RPMI7951 (cell line): ENCODE results near the gene PTPRN2. TPM values are rescaled to one million over a fixed set of nuclear protein-coding genes. Genes with fewer than 3 reads are reported as not detected.

Experiments used
- DNase-seq: peaks from one replicate; pipeline ENCODE4 v3.0.0-alpha.2; 2012; ENCODE audit warnings: low read depth
- total RNA-seq: library from RNA; depleted of rRNA; stranded (reverse); fragments of >200 nt; shearing (Covaris generic); gene quantifications from 2 replicates; pipeline ENCODE4 v1.2.3, GENCODE V29; 2014

PTPRN2 gene
- total RNA-seq, 1 experiment from 2014 or later, result 9.0 TPM

DNA sequence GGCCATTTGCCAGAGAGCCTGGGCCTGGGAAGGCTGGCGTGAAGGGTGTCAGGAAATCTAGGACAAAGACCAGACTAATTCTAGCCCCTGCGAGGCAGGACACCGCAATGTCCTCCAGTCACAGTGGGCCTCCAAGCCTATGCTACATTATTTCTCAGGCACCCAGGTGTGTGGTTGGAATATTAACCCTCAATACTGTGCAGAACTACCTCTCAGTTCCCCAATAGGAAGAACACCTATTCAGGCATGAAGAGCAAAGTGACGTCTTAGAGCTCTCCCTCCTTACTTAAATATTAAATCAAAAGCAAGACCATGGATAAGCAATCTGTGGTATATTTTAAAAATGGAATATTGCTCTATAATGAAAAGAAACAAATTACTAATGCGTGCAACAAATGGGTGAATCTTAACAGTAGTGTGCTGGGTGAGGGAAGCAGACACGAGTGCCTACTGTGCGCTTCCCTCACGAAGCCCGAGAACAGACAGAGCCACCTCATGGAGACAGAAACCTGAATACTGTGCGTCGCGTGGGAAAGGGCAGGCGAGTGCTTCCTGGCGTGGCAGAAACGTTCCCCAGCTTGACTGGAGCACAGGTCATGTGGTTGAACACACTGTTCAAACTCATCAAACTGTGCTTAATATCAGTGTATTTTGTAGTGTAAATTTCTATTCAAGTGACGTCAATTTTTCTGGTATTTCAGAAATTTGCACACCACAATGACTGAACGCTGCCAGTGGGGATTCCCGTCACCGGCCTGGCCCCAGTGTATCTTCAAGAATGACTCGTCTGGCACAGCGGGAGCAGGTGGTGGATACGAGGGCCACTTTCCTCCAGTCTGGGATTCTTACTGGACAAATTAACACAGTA is 15.5 kb upstream of the PTPRN2 start:
- peak; percentile 28 for DNase-seq

DNA sequence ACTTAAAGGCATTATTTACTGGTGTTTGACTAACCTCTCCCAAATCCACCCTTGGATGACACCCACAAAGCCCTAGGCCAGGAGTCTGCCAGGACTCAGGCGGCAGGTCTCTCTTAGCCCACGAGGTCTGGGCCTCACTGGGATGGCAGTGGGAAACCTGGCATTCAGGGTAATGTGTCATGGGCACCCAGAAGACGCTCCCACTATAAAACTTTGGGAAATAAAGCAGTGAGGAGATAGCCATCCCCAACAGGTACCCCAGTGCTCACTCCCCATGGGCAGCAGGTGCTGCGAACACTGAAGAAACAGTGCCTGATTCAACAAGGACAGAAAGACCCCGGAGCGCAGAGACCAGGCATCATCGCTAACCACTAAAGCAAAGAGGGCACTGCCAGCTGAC is 14.4 kb upstream of the PTPRN2 start:
- no peak for DNase-seq

DNA sequence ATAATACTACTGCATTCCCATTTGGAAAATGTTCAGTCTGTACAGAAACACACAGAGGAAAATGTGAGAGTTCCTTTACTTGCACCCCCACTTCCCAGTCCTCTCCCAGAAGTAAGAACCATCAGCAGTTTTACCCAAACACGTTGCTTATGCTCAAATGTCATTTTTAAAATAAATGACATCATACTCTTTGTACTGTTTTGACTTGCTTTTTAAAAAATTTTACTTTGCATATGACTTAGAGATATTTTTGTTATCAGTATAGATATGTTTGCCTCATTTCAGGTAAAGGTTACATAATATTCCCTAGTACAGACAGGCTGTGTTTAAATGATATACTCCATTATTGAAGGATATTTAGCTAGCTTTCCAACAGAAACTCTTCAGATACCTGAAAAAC is 13.5 kb upstream of the PTPRN2 start:
- no peak for DNase-seq

DNA sequence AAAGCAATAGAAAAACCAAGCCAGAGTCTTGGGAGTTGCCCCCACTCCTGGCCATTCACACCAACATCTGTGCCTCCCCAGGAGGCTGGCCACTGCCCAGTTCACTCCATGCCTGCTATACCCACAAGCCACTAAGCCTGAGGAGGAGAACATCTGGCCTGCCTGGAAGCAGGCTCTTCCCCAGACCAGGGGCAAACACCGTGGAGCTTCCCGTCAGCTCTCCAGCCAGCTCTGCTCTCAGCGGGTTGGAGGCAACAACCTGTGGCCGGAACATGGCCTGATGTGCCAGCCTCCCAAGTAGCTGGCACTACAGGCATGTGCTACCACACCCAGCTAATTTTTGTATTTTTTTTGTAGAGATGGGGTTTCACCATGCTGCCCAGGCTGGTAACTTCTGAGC is 9.1 kb upstream of the PTPRN2 start:
- no peak for DNase-seq

DNA sequence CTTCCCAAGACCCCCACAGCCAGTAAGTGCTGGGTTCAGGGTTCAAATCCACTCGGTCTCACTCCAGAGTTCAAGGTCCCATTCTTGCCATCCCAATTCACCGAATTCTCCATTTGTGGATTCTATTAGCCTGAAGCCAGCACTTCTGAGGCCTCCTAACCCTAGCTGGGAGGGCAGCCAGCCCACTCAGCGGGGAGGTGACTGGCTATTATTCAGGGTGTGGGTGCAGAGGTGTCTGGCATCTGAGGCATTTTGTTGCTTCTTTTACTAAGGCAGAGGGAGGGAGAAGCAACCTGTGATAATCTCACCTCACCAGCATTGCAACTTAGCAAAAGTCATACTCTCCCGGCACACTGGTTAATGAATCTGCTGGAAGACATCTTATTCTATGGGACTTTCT is 8.7 kb upstream of the PTPRN2 start:
- no peak for DNase-seq

DNA sequence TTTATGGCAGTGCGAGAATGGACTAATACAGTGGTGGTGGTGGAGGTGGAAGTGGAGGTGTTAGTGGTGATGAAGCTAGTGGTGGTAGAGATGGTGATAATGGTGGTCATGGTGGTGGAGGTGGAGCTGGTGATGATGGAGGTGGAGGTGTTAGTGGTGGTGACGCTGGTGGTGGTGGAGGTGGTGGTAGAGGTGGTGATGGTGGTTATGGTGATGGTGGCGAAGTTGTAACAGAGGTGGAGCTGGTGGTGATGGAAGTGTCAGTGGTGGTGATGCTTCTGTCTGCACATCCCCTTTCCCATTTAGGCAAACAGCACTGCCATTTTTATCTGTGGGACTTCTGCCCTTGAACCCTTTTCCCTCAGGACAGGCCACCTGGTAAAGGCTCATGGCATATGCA is 7.4 kb upstream of the PTPRN2 start:
- peak; percentile 28 for DNase-seq

DNA sequence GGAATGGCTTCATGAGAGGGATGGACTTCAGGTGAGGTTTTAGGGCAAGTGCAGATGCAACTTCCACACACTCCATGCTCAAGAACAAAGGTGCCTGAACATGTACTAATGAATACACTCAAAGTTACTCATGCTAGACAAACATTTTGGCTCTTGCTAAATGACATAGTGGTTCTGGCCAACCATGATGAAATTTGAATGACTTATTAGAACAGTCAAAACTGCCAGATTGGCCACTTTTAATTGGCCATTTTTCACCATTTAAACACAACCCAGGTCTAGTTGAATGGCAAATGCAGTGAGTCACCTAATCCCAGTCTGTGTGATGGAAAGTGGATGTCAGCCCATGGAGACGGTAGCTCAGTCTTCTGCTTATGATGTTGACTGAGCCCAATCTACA is 4.9 kb upstream of the PTPRN2 start:
- no peak for DNase-seq

DNA sequence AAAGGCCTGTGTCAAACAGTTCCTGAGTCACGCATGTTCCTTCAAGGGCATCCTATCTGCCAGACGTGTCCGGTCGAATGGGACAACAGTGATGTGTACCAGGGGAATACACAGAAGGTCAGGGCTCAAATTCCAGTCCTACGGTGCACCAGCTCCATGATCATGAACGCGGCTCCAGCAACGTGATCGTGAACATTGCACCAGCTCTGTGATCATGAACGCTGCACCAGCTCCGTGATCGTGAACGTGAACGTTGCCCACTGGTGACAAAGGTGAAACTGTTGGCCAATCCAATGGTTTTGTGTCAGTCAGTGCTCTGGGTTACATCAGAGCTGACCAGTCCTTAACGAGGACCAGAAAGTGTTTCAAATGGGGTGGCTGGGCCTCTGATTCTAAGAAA is 4.3 kb upstream of the PTPRN2 start:
- DNase-seq, result no peak

DNA sequence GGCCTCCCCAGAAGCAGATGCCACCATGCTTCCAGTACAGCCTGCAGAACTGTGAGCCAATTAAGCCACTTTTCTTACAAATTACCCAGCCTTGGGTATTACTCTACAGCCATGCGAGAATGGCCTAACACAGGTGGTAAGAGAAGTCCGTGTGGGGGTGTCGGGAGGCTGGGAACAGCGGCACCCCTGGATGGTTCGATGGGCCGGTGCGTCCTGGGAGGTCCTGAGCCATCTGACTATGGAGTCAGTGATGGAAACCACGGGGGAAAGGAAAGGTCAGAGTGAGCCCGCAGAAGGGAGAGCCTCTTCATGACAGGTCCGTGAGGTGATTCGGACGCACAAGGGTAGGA is 2.5 kb upstream of the PTPRN2 start:
- DNase-seq, result no peak

DNA sequence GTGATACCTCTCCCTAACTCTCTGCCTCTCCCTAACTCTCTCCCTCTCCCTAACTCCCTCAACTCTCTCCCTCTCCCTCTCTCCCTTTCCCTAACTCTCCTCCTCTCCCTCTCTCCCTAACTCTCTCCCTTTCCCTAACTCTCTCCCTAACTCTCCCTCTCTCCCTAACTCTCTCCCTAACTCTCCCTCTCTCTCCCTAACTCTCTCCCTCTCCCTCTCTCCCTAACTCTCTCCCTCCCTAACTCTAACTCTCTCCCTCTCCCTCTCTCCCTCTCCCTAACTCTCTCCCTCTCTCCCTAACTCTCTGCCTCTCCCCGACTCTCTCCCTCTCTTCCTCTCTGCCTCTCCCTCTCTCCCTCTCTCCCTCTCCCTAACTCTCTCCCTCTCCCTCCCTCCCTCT is 2.0 kb upstream of the PTPRN2 start:
- DNase-seq, result no peak

DNA sequence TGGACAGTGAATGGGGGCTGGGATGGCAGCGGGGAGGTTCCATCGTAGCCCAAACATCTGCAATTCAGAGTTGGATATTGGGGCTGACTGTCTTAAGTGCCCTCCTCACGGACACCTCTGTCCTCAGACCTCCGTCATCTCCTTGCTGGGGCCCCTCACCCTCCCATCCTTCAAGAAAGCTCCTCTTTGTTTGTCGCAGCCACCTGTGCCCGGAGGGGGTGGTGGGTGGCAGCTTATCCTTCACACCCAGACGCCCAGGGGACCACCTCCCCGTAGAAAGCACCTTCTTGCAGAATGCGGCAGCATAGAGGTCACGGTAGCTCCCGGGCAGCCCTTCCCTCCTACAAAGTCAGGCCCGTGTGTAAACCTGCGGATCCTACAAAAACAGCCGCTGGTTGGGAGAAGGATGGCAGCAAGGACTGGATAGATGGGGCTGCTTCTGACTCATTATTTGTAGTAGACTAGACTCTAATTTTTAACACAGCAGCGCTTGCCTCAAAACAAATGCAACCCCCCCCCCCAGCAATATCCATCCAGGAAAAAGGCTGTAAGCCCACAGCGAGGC is 1.3 kb upstream of the PTPRN2 start:
- DNase-seq, result no peak

DNA sequence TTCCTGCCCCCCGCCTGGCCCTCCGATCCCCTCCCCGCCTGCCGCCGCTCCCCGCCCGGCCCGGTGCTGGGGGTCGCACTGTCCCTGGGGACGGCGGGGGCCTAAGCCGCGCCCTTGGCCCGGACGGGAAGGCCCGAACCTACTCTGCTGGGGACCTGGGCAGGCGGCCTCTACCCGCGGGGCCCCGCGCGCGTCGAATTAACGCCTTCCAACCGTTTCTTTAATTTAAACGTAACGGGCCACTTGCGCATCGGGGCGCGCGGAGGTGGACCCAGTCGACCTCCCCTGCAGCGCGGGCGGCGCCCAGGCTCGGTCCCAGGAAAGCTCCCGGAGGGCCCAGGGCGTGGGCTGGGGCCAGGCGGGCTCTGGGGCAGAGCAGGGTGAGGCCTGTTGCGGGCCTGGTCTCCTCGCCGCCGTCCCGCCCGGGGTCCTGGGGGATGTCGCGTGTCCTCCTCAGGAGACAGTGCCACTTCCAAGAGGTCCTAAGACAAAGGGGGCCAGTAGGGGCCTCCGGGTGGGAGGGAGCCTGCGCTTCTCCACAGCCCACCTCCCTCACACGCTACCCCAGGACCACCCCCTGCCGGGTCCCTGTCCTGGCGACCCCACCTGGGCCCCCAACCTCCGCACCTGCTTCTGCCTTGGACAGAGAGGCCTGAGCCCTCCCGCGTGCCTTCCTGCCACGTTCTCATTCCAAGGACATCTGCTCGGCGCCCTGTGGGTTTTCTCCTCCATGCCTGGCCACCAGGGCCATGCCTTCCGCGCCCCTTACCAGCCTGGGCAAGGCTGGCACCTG is 658 bp upstream of the PTPRN2 start:
- DNase-seq, result no peak

DNA sequence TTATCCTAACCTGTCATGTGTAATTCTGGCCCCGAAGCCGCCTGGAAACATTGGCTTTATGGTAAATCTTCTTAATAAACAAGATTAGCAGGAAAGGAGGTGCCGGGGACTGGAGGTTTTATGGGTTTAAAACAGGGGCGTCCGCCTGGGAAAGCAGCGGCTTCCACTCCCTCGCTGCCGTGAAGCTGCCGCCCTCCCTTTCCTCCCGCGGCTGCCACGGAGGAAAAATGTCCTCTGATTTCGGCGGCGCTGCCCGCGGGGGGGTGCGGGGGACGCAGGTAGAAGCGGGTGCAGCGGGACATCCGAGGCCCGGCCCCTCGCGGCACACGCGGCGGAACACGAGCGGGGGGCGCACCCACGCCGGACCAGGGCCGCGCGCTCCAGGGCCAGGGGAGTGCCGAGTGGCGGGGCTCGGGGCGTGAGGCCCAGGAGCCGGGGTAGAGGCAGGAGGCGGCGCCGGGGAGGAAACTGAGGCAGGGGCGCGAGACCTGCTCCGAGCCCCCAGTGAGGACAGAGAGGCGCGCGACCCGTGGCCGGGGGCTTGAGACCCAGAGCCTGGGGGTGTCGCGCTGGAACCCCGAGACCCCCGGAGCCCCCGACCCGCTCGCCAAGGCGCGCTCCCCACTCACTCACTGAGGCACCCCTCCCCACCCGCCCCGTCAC is 993 bp downstream of the PTPRN2 start:
- DNase-seq, result no peak

DNA sequence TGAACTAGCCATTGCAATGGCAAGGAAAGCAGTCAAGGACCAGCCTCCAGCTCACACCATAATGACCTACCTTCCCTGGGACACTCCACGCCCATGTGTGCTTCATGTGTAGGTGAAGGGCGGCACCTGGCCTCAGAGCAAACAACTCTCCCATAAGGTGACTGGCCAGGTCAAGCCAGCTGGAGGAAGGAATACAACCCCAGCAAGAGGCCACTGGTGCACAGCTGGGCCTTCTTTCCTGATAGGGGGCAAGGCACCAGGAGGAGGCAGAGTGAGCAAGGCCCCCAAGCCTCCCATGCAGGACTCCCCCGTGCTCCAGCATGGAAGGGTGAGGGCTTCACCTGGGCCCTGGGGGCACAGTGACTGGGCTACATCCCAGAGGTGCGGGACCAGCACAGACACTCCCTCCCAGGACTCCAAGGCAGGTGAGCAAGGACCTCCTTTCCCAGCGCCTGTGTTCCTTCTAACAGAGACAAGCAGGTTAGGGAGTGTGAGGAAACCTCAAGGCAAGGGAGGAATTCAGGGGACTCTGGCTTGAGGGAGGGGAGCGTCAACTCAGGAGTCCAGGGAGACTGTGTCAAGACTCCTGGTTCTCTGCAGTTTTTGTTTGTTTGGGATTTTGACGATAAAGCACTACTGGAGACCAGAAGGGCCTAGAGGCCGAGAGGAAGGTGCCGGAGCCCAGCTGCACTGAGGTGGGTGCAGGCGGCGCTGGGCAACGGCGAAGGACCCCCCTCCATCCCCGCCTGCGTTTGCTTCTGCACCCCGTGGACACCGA is 1.7 kb downstream of the PTPRN2 start:
- DNase-seq, result no peak

DNA sequence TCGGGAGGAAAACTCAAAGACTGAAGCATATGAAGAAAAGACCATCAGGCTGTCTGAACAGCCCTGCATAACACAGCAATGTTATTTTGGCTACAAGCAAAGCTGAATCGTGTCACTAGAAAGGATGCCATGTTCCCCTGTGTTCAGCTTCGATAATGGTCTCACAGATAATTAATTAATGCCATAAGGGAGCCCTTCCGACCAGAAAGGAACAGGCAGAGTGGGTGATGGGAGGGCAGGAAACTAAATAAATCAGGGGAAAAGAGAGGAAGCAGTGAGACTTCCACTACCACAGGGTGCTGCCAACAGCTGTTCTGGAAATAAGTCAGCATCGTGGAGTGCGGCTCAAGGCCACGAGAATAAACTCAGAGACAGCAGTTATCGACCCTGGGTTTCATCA is 3.2 kb downstream of the PTPRN2 start:
- no peak for DNase-seq

DNA sequence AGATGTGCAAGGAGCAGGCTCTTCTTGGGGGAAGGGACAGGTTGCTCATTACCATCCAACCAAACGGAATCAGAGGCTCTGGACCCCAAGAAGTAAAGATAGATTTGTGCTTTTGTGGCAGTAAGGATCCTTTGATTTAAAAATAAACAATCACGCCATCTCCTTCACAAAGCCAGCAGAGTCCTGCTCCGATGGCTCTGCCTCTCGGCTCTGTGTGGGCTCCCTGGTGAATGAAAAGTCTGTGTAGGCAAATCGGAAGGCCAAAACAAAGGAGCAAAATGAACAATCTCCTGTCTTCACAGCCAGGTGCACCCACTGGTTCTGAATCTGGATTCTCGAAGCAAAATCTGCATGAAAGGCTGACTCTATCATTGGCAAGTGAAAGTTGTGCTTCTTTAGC is 3.8 kb downstream of the PTPRN2 start:
- no peak for DNase-seq

DNA sequence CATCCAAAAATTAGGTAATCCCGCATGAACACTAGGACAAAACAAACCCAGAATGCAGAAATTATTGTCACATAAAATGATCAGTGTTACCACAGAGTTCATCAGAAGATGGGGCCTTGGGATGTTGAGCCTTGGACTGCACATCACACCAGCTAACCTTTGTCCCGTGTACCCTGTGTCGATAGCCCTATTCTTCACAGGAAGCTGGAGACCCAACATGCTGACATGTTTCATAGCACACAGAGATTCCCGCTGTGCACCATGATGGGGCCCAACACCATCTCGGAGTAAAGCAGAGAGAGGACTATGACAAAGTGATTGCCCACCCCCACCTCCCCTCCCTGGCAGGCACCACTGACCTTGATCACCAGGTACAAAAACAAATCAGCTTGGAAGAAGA is 4.5 kb downstream of the PTPRN2 start:
- DNase-seq, result no peak

DNA sequence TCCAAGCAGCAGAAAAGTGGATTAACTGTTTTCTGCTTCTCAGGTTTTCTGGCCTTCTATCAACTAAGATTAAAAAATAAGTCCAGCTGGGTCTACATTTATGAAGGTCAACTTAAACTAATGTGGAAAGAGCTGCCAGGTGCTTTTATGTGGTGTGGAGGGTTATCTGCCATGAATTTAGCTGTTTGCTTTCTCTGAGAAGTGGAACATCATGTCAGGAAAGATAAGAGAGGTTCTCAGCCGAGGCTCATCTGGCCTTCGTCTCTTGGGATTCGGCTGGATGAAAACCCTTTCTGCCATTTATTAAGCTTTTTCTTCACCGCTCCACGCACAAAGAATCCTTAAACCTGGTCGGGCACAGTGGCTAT is 5.5 kb downstream of the PTPRN2 start:
- no peak for DNase-seq

DNA sequence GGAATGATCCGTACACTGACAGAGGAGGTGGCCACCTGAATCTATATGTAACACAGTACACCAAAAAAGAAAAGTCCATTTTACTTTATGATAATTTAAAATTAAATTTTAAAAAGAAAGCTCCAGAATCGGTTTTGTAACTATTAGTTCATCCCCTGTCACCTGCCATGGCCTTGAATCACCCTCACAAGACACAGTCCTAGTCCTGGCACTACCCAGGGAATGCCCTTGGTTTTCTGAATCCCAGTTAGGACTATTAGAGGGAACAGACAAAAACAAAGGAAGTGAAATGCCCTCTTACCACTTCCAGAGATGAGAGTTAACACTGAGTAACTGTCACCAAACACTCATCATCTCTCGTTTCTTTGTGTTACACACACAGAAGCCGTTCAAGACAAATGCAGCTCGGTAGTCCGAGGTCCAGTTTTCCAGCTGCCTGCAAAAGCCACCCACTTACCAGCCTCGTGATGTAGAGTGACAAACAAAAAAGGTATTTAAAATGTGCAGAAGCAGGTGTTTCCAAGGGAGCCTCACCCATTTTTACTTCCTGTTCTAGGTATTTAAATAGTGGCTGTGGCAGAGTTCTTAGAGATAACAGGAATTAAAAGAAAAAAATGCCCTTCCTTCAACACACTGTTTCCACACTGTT is 6.1 kb downstream of the PTPRN2 start:
- no peak for DNase-seq

DNA sequence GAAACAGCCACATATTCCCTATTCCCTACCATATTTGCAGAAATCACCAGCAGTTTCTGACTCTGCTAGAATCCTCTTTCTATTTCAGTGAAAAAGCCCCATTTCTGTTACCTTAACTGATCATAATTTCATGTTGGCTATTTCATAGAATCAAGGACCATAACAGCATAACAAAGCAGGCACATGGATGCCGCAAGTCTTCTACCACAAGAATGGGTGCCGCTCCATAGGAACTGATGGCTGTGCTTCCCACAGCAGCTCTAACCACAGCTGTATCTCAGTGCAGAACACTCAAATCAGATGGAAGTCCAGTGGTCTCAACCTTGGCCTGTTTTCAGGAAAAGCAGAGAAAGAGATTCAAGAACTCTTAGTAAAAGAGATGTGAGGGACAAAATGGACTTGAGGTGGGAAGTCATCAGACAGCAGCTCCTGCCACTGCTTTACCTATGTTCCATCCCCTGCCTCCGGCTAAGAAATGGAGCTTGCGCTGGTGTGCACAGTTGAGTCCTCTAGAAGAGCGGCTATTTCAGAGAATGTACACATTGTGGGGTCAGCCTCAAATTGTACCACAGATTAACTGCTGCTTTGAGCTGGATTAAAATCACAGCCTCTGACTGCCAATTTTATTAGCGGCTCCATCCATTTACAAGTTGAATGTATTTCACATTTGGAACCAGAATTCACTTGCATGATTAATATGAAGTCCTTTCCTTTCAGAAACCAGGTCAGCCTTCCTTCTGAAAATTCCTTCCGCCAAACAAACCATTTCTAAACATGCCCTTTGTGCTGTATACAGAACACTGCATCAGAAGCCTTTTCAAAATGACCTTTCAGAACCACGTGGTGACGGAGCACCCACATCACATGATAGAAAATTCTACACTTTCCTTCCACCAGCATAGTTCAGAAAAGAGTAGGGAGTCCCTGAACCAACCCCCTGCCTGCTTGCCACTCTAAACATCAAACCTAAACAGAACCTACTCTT is 7.7 kb downstream of the PTPRN2 start:
- no peak for DNase-seq
